ENCODE data around the gene HIC1. TPM values are rescaled to one million over a fixed set of nuclear protein-coding genes. Genes with fewer than 3 reads are reported as not detected.

The HIC1 gene
- total RNA-seq, 2 experiments from 2014 or later: 0.19 to 0.32 TPM

DNA sequence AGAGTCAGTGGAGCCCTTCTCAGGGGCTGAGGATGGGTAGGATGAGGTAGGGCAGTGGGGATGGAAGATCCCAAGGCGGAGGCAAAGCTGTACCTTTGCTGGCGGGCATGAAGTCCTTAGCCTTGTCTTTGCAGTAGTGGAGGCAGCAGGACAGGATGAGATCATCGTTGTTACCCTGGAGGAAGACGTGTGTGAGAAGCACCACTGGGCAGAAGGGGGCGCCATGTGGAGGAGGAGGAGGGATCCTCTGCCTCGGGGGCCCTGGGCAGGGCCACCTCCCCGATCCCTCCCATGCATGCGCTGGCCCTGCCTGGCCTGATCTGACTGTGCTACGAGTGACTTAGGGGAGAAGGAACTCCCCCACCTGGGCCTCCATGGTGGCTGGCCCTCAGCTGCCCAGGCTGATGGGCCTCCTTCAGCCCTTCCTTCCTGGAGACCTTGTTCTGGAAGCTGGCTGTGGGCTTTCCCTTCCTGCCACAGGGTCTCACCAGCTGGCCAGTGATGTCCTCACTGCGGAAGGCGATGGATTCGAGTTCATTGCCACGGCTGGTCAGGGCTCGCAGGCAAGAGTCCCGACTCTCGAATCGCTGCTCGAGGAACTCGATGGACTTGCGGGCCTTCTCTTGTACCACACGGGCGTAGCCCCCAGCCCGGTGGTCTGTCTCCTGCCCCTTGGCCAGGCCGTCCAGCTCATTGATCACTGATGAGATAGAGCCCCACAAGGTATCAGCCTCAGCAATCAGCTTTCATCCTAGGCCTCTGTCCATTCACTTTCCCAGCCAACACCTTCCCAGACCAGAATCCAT, 10.3 kb downstream of the HIC1 start:
- H3K4me1 ChIP-seq (ENCODE audit: insufficient read depth, low read length, poor library complexity, severe bottlenecking): peaks cover 28% of the 10 kb centered on the region
- no peak overlapping the region for H2AFZ ChIP-seq (ENCODE audit: low read length)
- no peaks in the 10 kb centered on the region for H3K9me2 ChIP-seq (ENCODE audit: insufficient read depth, low read length)
- TF ChIP-seq EZH2phosphoT487 (IDR thresholded peaks at IDR 0.05; ENCODE audit: borderline replicate concordance, low read depth, low read length): no peak
- TF ChIP-seq, protein P1, sequence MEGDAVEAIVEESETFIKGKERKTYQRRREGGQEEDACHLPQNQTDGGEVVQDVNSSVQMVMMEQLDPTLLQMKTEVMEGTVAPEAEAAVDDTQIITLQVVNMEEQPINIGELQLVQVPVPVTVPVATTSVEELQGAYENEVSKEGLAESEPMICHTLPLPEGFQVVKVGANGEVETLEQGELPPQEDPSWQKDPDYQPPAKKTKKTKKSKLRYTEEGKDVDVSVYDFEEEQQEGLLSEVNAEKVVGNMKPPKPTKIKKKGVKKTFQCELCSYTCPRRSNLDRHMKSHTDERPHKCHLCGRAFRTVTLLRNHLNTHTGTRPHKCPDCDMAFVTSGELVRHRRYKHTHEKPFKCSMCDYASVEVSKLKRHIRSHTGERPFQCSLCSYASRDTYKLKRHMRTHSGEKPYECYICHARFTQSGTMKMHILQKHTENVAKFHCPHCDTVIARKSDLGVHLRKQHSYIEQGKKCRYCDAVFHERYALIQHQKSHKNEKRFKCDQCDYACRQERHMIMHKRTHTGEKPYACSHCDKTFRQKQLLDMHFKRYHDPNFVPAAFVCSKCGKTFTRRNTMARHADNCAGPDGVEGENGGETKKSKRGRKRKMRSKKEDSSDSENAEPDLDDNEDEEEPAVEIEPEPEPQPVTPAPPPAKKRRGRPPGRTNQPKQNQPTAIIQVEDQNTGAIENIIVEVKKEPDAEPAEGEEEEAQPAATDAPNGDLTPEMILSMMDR (conservative IDR thresholded peaks at IDR 0.05; ENCODE audit: low read length): peak; percentile 70
- H4K20me1 ChIP-seq (ENCODE audit: insufficient read depth, low read length): no peaks in the 10 kb centered on the region
- no peak overlapping the region for H3K4me3 ChIP-seq (ENCODE audit: low read depth, low read length, poor library complexity, severe bottlenecking)
- BruUV-seq (replicated peaks): no TSS peak
- peak; percentile 53 for DNase-seq (ENCODE audit: low spot score)
- H3K9me3 ChIP-seq (ENCODE audit: low read length): no peaks in the 10 kb centered on the region
- H3K4me2 ChIP-seq (ENCODE audit: low read length): peak overlapping the region; percentile 37
- intact Hi-C loops (cut with micrococcal nuclease; ENCODE audit: unreplicated experiment): no loop called here
- H3K27ac ChIP-seq (ENCODE audit: low read depth, low read length, poor library complexity, severe bottlenecking): no peak overlapping the region
- no peaks in the 10 kb centered on the region for H3K79me2 ChIP-seq (ENCODE audit: insufficient read depth, low read depth, low read length)
- H3K36me3 ChIP-seq (ENCODE audit: insufficient read depth, low read length): no peaks in the 10 kb centered on the region
- ChIA-PET CTCF (ENCODE audit: unreplicated experiment) (interaction anchor here (0.9 kb wide), 1 partner anchor 53 kb away, joined by 3 read pairs; no protein-coding TSS in a partner anchor), POLR2A (no interaction called here)

GRCh38 chr17:2065949-2066400, 11.1 kb downstream of the HIC1 start:
- POLR2A ChIA-PET: no interaction called here
- no TSS peak for BruUV-seq (replicated peaks)
- no peak for DNase-seq (ENCODE audit: low spot score)

More at GRCh38 chr17:2065949-2066400, 11.1 kb downstream of the HIC1 start:
- Histone ChIP-seq H3K36me3 (ENCODE audit: insufficient read depth, low read length) (no peaks in the 10 kb centered on the region), H3K9me3 (ENCODE audit: low read length) (no peaks in the 10 kb centered on the region), H3K4me3 (ENCODE audit: low read depth, low read length, poor library complexity, severe bottlenecking) (no peak overlapping the region), H3K27ac (ENCODE audit: low read depth, low read length, poor library complexity, severe bottlenecking) (no peak overlapping the region), H3K4me2 (ENCODE audit: low read length) (no peak overlapping the region), H3K79me2 (ENCODE audit: insufficient read depth, low read depth, low read length) (no peaks in the 10 kb centered on the region), H3K9me2 (ENCODE audit: insufficient read depth, low read length) (no peaks in the 10 kb centered on the region), H2AFZ (ENCODE audit: low read length) (no peak overlapping the region), H4K20me1 (ENCODE audit: insufficient read depth, low read length) (no peaks in the 10 kb centered on the region), H3K4me1 (ENCODE audit: insufficient read depth, low read length, poor library complexity, severe bottlenecking) (peaks cover 28% of the 10 kb centered on the region)
- no peak for TF ChIP-seq EZH2phosphoT487 (IDR thresholded peaks at IDR 0.05; ENCODE audit: borderline replicate concordance, low read depth, low read length)
- TF ChIP-seq, protein P1 (conservative IDR thresholded peaks at IDR 0.05; ENCODE audit: low read length): no peak
- intact Hi-C loops (cut with micrococcal nuclease; ENCODE audit: unreplicated experiment): no loop called here
- CTCF ChIA-PET (ENCODE audit: unreplicated experiment): no interaction called here

Measured in OCI-LY7 (cell line).